ENCODE data around the gene TEX14. TPM values are rescaled to one million over a fixed set of nuclear protein-coding genes. Genes with fewer than 3 reads are reported as not detected.

The TEX14 gene
- total RNA-seq, 4 donors from 2014 or later = under 0.01 TPM; not detected in 2

- no peak for TF ChIP-seq CTCF (IDR thresholded peaks at IDR 0.05; ENCODE audit: low read depth)
These were observed 159.3 kb downstream of the TEX14 start for GRCh38 chr17:58532555-58532951.

GRCh38 chr17:58531661-58532554, 159.9 kb downstream of the TEX14 start:
- TF ChIP-seq CTCF (IDR thresholded peaks at IDR 0.05; ENCODE audit: low read depth) = no peak

- TF ChIP-seq CTCF (IDR thresholded peaks at IDR 0.05; ENCODE audit: low read depth) = no peak
These were observed 160.7 kb downstream of the TEX14 start for GRCh38 chr17:58531122-58531521.

GRCh38 chr17:58530655-58531054, 161.2 kb downstream of the TEX14 start:
- TF ChIP-seq CTCF (IDR thresholded peaks at IDR 0.05; ENCODE audit: low read depth) = no peak

GRCh38 chr17:58529275-58529674, 162.6 kb downstream of the TEX14 start:
- TF ChIP-seq CTCF (IDR thresholded peaks at IDR 0.05; ENCODE audit: low read depth) = no peak

- no peak for TF ChIP-seq CTCF (IDR thresholded peaks at IDR 0.05; ENCODE audit: low read depth)
These were observed 163.4 kb downstream of the TEX14 start for GRCh38 chr17:58528443-58528842.

- no peak for TF ChIP-seq CTCF (IDR thresholded peaks at IDR 0.05; ENCODE audit: low read depth)
These were observed 163.9 kb downstream of the TEX14 start for GRCh38 chr17:58527949-58528348.

Data from subcutaneous adipose tissue (tissue), 4 donors.